Keratinocyte (primary cell): Measurements from ENCODE around the gene NFIC. TPM values are rescaled to one million over a fixed set of nuclear protein-coding genes. Genes with fewer than 3 reads are reported as not detected.
"Not testable (repeated sequence)": the region's sequence is repeated elsewhere in the genome, so short reads cannot be mapped to it uniquely, and the experiment has no call there.

Experiments
- DNase-seq: peaks from one replicate; pipeline ENCODE4 v3.0.0-alpha.2; 2011; ENCODE audit warnings: low read depth, missing footprints, low spot score
- FAIRE-seq: peaks from 2 replicates; lab custom pipeline; 2011; peaks lifted over from hg19 to GRCh38; lab: Jason Lieb, UNC
- H2AFZ ChIP-seq: 2 replicates; pipeline ENCODE4 v1.6.0; 2012; ENCODE audit warnings: low read length, control low read depth, inconsistent platforms; ENCODE audit not compliant: control insufficient read depth
- H3K27ac ChIP-seq: 2 replicates; pipeline ENCODE4 v1.5.1; 2011; ENCODE audit warnings: low read length; ENCODE audit not compliant: control insufficient read depth, insufficient read depth
- H3K27me3 ChIP-seq: 3 replicates; pipeline ENCODE4 v1.6.0; 2011; ENCODE audit warnings: low read length; ENCODE audit not compliant: control insufficient read depth, insufficient read depth; ENCODE audit errors: extremely low read depth
- H3K36me3 ChIP-seq, 2 experiments: 2 replicates in 1 of 2; 3 replicates in 1 of 2; pipeline ENCODE4 v1.5.1; 2011; ENCODE audit warnings: low read length in 2 of 2, mild to moderate bottlenecking in 1 of 2; ENCODE audit not compliant: control insufficient read depth in 2 of 2, insufficient read depth in 2 of 2; ENCODE audit errors: extremely low read depth in 1 of 2
- H3K4me1 ChIP-seq: 3 replicates; pipeline ENCODE4 v1.5.1; 2011; ENCODE audit warnings: low read length; ENCODE audit not compliant: control insufficient read depth, insufficient read depth; ENCODE audit errors: extremely low read depth
- H3K4me2 ChIP-seq: 3 replicates; pipeline ENCODE4 v1.6.0; 2011; ENCODE audit warnings: low read depth, low read length; ENCODE audit not compliant: control insufficient read depth, insufficient read depth; ENCODE audit errors: extremely low read depth
- H3K4me3 ChIP-seq, 3 experiments: fragments of 200-600 bp in 1 of 3; sonication (generic) in 1 of 3; 2 replicates in 2 of 3; 3 replicates in 1 of 3; pipeline ENCODE4 v1.5.1; 2011 to 2016; ENCODE audit warnings: low read length in 3 of 3, mild to moderate bottlenecking in 3 of 3, control low read depth in 2 of 3, inconsistent platforms in 1 of 3, low read depth in 1 of 3, mixed read lengths in 1 of 3, mixed run types in 1 of 3, moderate library complexity in 1 of 3; ENCODE audit not compliant: control insufficient read depth in 2 of 3, insufficient read depth in 2 of 3; ENCODE audit errors: extremely low read depth in 1 of 3
- H3K79me2 ChIP-seq: 2 replicates; pipeline ENCODE4 v1.6.0; 2012; ENCODE audit warnings: low read length; ENCODE audit not compliant: control insufficient read depth, insufficient read depth
- H3K9ac ChIP-seq: 3 replicates; pipeline ENCODE4 v1.6.0; 2011; ENCODE audit warnings: low read length; ENCODE audit not compliant: control insufficient read depth, insufficient read depth; ENCODE audit errors: extremely low read depth
- H3K9me1 ChIP-seq: 3 replicates; pipeline ENCODE4 v1.6.0; 2011; ENCODE audit warnings: low read length; ENCODE audit not compliant: control insufficient read depth, insufficient read depth; ENCODE audit errors: extremely low read depth
- H3K9me3 ChIP-seq: 2 replicates; pipeline ENCODE4 v1.5.1; 2012; ENCODE audit warnings: low read depth, low read length; ENCODE audit not compliant: control insufficient read depth
- H4K20me1 ChIP-seq: 3 replicates; pipeline ENCODE4 v1.6.0; 2011; ENCODE audit warnings: low read length; ENCODE audit not compliant: control insufficient read depth, insufficient read depth; ENCODE audit errors: extremely low read depth
- EZH2 ChIP-seq: IDR thresholded peaks from one replicate; pipeline ENCODE4 v1.6.1; 2012; ENCODE audit warnings: inconsistent platforms, mild to moderate bottlenecking, low read length, moderate library complexity
- dilution Hi-C: fragments of 300-500 bp; cut with MboI; formaldehyde crosslinking; loops from one replicate; pipeline ENCODE4 v1.7.0; 2020; ENCODE audit warnings: low sequenced_read_pairs; ENCODE audit not compliant: extremely low pct_ligation_motif_present
- polyA plus RNA-seq, 5 experiments: library from polyadenylated mRNA; depleted of rRNA in 3 of 5; stranded (reverse) in 3 of 5; stranded (forward) in 1 of 5; unstranded in 1 of 5; fragments of >200 nt; gene quantifications; 1 replicate in 1 of 5; 2 replicates in 3 of 5; 3 replicates in 1 of 5; pipeline versions ENCODE4 v1.2.1 to v1.2.3, GENCODE V29; 2011 to 2012; ENCODE audit warnings: missing spikeins in 2 of 5, low read depth in 1 of 5, low replicate concordance in 1 of 5
- TF ChIP-seq, protein P1 (sequence below), 3 experiments: IDR thresholded peaks in 1 of 3; conservative IDR thresholded peaks in 1 of 3; optimal IDR thresholded peaks in 1 of 3; 2 replicates in 2 of 3; 3 replicates in 1 of 3; pipeline versions ENCODE3 to v1.5.1; 2011; ENCODE audit warnings: low read length in 3 of 3, mild to moderate bottlenecking in 3 of 3, moderate library complexity in 2 of 3, control low read depth in 1 of 3, inconsistent platforms in 1 of 3; ENCODE audit not compliant: insufficient read depth in 2 of 3; ENCODE audit errors: extremely low read depth in 1 of 3

Gene NFIC
- polyA plus RNA-seq, 1 donor (not counting 4 experiments of a cell fraction or from before 2014, with no cell fraction given) = 2.4 TPM

DNA sequence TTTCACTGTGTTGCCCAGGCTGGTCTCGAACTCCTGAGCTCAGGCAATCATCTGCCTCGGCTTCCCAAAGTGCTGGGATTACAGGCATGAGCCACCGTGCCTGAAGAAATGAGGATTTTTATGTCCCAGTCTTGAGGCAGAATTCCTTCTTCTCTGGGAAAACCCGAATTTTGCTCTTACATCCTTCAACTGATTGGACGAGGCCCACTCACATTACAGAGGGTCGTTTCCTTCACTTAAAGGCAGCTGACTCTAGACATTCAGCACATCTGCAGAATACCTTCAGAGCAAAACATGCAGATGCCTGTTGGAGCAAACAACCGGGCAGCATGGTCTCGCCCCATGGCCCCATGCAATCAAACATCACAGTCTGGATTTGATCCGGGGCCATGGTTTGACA, 36.3 kb upstream of the NFIC start:
- Histone ChIP-seq H3K9me3 (no peaks in the 10 kb centered on the region), H3K36me3 (no peaks in the 10 kb centered on the region), H3K27ac (no peak overlapping the region), H3K4me1 (no peaks in the 10 kb centered on the region), H3K9ac (no peak overlapping the region), H3K79me2 (no peaks in the 10 kb centered on the region), H3K4me3 (no peak overlapping the region), H4K20me1 (no peaks in the 10 kb centered on the region), H3K27me3 (peaks cover 13% of the 10 kb centered on the region), H3K9me1 (no peaks in the 10 kb centered on the region), H2AFZ (no peak overlapping the region), H3K4me2 (no peak overlapping the region)
- TF ChIP-seq, protein P1, sequence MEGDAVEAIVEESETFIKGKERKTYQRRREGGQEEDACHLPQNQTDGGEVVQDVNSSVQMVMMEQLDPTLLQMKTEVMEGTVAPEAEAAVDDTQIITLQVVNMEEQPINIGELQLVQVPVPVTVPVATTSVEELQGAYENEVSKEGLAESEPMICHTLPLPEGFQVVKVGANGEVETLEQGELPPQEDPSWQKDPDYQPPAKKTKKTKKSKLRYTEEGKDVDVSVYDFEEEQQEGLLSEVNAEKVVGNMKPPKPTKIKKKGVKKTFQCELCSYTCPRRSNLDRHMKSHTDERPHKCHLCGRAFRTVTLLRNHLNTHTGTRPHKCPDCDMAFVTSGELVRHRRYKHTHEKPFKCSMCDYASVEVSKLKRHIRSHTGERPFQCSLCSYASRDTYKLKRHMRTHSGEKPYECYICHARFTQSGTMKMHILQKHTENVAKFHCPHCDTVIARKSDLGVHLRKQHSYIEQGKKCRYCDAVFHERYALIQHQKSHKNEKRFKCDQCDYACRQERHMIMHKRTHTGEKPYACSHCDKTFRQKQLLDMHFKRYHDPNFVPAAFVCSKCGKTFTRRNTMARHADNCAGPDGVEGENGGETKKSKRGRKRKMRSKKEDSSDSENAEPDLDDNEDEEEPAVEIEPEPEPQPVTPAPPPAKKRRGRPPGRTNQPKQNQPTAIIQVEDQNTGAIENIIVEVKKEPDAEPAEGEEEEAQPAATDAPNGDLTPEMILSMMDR (optimal IDR thresholded peaks at IDR 0.05 in 1 of 3, IDR thresholded peaks at IDR 0.05 in 1 of 3, conservative IDR thresholded peaks at IDR 0.05 in 1 of 3; ENCODE audit: extremely low read depth in 1 of 3, insufficient read depth in 2 of 3, low read length in 3 of 3) = no peak
- no peak for TF ChIP-seq EZH2
- dilution Hi-C loops = no loop called here
- no peak for DNase-seq
- no peak for FAIRE-seq

DNA sequence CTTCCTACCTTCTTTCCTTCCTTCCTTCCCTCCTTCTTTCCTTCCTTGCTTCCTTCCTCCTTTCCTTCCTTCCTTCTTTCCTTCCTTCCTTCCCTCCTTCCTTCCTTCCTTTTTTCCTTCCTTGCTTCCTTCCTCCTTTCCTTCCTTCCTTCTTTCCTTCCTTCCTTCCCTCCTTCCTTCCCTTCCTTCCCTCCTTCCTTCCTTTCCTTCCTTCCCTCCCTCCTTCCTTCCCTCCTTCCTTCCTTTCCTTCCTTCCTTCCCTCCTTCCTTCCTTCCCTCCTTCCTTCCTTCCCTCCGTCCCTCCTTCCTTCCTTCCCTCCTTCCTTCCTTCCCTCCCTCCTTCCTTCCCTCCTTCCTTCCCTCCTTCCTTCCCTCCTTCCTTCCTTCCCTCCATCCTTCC, 34.2 kb upstream of the NFIC start:
- H3K9me1 ChIP-seq, H3K27ac ChIP-seq, H3K4me1 ChIP-seq, FAIRE-seq, H3K4me2 ChIP-seq, H3K9ac ChIP-seq, H4K20me1 ChIP-seq, H2AFZ ChIP-seq, dilution Hi-C loops, H3K4me3 ChIP-seq, H3K36me3 ChIP-seq, H3K9me3 ChIP-seq, H3K79me2 ChIP-seq, DNase-seq: not testable (repeated sequence)
- peaks cover 22% of the 10 kb centered on the region for H3K27me3 ChIP-seq

- Histone ChIP-seq H3K27ac (no peak overlapping the region), H3K9me1 (no peaks in the 10 kb centered on the region), H3K4me2 (no peak overlapping the region), H3K4me3 (no peak overlapping the region), H3K36me3 (no peaks in the 10 kb centered on the region), H4K20me1 (no peaks in the 10 kb centered on the region), H2AFZ (no peak overlapping the region), H3K79me2 (no peaks in the 10 kb centered on the region), H3K4me1 (peaks cover 5% of the 10 kb centered on the region), H3K27me3 (peaks cover 22% of the 10 kb centered on the region), H3K9ac (no peak overlapping the region), H3K9me3 (no peaks in the 10 kb centered on the region)
- FAIRE-seq = no peak
- DNase-seq = no peak
- dilution Hi-C loops = no loop called here
- TF ChIP-seq, protein P1 (optimal IDR thresholded peaks at IDR 0.05 in 1 of 3, IDR thresholded peaks at IDR 0.05 in 1 of 3, conservative IDR thresholded peaks at IDR 0.05 in 1 of 3; ENCODE audit: extremely low read depth in 1 of 3, insufficient read depth in 2 of 3, low read length in 3 of 3) = no peak
- no peak for TF ChIP-seq EZH2
Measured at GRCh38 chr19:3333020-3333583, 33.3 kb upstream of the NFIC start.
